HG02970 (cell line): ENCODE data around the gene FUT8.
"Not testable (repeated sequence)": the region's sequence is repeated elsewhere in the genome, so short reads cannot be mapped to it uniquely, and the experiment has no call there.

Source experiments
- ATAC-seq: cut with Tn5 transposase; IDR thresholded peaks from one replicate; pipeline ENCODE4 v1.9.1; 2021; ENCODE audit warnings: mild to moderate bottlenecking, moderate library complexity, moderate number of reproducible peaks; ENCODE audit not compliant: unreplicated experiment, low FRiP score

Gene FUT8

GRCh38 chr14:65685572-65685971 is 273.0 kb downstream of the FUT8 start:
- ATAC-seq, result no peak

- ATAC-seq, result no peak
These were observed 274.2 kb downstream of the FUT8 start for GRCh38 chr14:65686761-65687160.

DNA sequence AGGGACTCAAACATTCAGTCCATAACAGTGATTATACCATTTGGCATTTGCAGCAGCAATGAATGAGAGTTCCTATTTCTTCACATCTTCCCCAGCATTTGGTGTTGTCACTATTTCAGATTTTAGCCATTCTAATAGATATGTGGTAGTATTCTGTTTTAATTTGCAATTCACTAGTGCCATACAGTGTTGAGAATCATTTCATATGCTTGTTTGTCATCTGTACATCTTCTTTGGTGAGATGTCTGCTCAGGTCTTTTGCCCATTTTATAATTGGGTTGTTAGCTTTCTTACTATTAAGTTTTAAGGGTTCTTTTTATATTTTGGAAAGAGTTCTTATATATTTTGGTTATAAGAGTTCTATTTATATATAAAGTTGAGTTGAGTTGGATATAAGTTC is 276.5 kb downstream of the FUT8 start:
- no peak for ATAC-seq

DNA sequence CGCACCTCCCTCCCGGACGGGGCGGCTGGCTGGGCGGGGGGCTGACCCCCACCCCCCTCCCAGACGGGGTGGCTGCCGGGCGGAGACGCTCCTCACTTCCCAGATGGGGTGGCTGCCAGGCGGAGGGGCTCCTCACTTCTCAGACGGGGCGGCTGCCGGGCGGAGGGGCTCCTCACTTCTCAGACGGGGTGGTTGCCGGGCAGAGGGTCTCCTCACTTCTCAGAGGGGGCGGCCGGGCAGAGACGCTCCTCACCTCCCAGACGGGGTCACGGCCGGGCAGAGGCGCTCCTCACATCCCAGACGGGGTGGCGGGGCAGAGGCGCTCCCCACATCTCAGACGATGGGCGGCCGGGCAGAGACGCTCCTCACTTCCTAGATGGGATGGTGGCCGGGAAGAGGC is 280.0 kb downstream of the FUT8 start:
- not testable (repeated sequence) for ATAC-seq

GRCh38 chr14:65696801-65697200 is 284.3 kb downstream of the FUT8 start:
- no peak for ATAC-seq

DNA sequence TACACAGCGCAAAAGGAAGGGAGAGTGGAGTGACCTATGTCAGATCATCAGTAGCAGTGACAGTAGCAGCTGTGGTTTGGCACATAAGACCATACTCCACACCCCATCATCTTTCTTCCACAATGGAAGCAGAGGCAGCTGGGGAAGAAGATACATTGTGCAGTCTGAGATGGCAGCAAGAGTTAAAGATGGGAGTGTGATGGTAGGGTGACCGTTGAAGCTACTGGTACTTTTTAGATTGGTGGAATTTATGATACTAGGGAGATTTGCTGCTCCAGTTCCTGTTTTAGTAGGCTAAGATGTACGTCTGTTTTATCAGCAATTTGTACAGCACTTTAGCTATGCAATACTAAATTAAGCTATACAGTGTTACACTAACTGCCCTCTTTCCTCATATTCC is 291.0 kb downstream of the FUT8 start:
- no peak for ATAC-seq

DNA sequence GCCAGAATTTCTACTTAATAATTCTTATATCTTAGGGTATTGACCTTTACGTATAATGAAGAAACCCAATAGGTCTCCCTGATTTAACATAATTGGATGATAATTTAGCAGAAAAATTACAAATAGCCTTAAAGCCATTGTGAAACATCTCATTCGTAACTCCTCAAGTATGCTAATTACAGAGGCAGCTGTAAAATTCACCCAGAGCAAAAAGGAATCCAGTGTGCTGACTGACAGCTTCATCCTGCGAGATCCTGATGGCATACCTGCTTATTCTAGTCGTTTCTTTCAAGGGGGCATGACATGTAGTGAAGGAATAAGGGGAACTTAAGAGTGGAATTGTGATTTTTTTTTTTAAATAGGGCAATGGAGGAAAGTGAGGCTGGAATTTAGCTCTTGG is 291.5 kb downstream of the FUT8 start:
- ATAC-seq, result no peak

DNA sequence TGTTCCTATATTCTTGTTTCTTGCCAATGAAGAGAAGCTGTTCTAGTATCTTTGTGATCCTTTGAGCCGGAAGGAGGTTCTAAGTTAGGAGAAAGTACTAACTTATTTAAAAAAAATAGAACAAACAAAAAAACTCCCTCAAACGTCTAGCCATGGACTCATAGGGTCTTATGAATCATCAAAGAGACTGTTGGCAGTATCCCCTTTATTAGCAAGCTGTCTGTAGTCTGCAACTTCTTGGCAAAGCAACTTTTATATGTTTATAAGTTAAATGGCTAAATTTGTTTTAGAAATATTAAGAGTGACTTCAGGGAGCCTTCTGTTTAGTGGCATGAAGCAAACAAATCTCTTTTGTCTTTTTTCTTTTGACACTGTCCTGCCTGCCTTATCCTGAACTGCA is 291.9 kb downstream of the FUT8 start:
- ATAC-seq, result no peak

GRCh38 chr14:65704850-65705249 is 292.3 kb downstream of the FUT8 start:
- ATAC-seq, result no peak

DNA sequence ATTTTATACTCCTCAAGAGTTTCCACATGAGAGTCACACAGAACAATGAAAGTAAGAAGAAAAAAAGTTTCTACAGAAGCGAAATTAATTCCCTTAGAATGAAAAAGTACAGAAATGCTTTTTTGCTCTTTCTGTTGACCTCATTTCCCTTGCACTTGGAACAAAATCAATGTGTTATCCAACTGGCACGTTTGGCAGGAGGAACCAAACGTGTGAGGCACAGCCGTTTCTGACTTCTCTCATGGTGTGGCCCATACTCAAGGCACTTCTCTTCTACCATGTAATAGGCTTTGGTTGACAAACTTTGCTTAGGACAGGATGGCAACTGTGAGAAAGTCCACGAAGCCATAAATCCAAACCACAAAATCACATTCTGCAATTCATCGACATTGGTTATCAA is 297.0 kb downstream of the FUT8 start:
- no peak for ATAC-seq

DNA sequence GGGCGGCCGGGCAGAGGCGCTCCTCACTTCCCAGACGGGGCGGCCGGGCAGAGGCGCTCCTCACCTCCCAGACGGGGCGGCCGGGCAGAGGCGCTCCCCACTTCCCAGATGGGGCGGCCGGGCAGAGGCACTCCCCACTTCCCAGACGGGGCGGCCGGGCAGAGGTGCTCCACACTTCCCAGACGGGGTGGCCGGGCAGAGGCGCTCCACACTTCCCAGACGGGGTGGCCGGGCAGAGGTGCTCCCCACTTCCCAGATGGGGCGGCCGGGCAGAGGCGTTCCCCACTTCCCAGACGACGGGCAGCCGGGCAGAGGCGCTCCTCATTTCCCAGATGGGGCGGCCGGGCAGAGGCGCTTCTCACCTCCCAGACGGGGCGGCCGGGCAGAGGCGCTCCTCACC is 304.3 kb downstream of the FUT8 start:
- not testable (repeated sequence) for ATAC-seq

GRCh38 chr14:65717384-65717915 is 304.9 kb downstream of the FUT8 start:
- ATAC-seq, result not testable (repeated sequence)

DNA sequence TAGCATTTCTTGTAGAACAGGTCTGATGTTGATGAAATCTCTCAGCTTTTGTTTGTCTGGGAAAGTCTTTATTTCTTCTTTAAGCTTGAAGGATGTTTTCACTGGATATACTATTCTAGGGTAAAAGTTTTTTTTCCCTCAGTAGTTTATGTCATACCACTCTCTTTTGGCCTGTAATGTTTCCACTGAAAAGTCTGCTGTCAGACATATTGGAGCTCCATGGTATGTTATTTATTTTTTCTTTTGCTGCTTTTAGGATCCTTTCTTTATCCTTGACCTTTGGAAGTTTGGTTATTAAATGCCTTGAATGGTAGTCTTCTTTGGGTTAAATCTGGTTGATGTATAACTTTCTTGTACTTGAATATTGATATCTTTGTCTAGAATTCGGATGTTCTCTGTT is 306.1 kb downstream of the FUT8 start:
- ATAC-seq, result no peak

- no peak for ATAC-seq
These were observed 307.6 kb downstream of the FUT8 start for GRCh38 chr14:65720171-65720570.

DNA sequence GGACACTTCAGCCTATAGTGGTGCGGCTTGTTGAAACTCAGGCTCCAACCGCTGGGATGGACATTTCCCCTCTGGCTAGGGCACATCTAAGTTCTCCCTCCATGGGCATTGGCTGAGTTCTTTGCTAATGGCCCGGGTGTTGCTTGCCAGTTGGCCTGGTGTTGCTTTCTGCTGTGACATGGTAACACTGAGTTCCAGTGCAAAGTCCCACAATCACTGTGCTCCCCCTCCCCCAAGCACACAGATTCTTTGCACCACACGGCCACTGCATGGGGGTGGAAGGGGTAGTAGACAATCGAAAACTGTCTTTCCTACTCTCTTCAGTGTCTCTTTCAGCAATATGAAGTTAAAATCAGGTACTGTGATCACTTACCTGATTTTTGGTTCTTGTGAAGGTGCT is 308.2 kb downstream of the FUT8 start:
- no peak for ATAC-seq

- ATAC-seq, result no peak
These were observed 310.8 kb downstream of the FUT8 start for GRCh38 chr14:65723348-65723747.

GRCh38 chr14:65728604-65729003 is 316.1 kb downstream of the FUT8 start:
- ATAC-seq, result no peak

DNA sequence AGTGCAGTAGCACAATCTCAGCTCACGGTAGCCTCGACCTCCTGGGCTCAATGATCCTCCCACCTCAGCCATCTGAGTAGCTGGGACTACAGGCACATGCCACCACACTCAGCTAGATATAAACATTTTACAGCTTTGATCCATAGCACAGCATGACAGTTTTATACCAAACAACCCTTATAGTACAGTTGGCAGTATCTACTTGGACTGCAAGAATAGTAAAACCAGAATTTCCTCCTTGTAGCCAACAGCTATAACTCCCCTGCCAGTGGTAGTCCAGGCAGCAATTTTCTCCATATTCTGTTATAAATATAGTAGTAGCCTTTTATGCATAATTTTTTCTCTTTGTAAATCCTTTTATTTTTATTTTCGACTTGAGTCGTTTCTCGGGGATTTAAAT is 317.0 kb downstream of the FUT8 start:
- ATAC-seq, result no peak

DNA sequence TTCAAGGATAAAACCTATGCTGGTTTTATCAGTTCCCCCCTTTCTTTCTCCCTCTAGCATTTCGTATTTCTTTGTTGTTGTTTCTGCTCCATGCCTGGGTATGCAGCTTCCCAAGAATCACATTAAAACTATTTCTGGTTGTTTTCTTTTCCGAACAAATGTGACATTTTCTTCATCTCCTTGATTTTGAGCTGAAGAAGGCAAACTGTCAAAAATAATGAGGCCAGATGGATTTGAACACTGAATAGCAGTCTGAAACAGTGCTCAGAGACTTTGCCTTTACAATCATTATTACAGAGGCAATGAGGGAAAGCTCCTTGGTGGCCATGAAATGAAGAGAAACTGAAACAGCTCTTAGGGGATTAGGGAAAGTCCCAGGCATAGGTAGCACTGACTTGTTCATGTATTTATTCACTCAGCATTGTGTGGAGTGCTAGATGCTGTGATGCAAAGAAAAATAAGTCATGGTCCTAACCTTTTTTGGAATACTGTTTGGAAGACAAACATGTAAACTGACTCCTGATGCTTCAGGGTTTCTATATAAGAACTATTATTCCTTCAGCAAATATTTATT is 319.5 kb downstream of the FUT8 start:
- peak; percentile 64 for ATAC-seq

DNA sequence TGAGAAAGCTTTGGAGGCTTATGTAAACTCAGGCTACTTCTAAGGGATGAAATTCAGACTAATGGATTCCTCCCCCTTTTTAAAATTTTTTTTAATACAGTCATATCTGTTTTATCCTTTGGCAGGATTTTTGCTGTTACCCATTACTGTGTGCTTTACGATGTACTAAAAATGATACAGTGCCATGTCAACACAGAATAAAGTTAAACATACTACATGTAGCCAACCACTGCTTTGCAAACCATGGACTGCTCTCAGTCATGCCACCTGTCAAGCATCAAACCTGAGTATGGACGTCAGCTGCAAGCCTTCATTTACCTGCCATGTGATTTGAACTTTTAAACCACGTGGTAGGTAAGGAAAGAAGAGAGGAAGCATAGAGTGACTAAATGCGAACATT is 325.8 kb downstream of the FUT8 start:
- no peak for ATAC-seq

DNA sequence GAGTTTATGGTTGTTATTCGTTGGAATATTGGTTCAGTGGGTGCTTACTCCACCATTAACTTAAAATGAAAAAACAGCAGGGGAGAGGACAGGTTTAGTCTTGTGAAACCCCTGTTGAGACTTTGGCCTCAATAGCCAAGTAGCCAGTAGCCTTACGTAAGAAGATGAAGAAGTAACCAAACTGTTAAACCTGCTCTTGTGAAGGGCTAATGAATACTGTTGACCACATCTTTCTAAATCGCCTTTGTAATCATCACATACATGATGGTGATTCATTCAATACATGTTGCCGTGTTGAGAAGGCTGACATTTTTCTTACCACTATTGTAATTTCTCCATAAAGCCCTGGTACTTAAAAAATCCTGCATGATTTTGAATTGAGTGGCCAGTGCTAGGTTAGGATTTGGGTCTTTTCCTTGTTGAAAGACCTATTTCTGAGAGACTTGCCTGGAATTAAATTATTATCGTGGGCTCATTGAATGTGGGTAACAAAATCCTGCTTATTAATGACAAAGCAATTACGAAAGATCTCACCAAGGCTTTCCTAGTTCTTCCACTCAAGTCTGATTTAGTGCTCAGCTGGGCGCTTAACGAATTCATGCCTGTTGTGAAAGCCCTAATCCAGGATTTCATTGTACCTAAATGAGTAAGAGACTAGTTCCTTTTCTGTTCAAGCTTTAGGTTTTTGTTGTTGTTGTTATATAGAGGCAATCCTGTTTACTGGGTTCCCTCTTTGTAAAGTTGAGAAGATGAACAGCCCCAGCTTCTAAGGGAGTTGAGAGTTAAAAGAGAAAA is 333.1 kb downstream of the FUT8 start:
- ATAC-seq, result no peak

DNA sequence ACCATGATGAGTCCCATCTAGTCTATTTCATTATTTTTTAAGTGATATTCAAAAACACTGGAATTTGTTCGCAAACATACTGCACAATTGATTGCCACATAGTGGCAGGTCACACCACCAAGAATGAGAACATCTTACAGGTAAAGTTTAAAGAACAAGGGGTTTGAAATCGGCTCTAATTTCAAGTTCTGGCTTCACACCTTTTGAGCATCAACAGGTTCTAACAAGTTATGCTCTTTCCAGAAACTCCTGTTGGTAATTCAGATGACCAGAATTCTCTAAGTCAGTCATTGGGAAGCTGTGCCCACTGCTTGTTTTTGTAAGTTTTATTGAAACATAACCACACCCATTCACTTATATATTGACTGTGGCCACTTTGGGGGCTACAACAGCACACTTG is 336.3 kb downstream of the FUT8 start:
- no peak for ATAC-seq
